Cardiac muscle cell (in vitro differentiated cells and primary cell): ENCODE measurements around the gene SLC1A2. TPM values are rescaled to one million over a fixed set of nuclear protein-coding genes. Genes with fewer than 3 reads are reported as not detected.

Experiments used
- DNase-seq, 2 donors: peaks; one replicate each; pipeline versions ENCODE4 v3.0.0 to v3.0.0-alpha.2; 2010 to 2017; ENCODE audit warnings: low read depth in 1 of 2, low spot score in 1 of 2
- H3K27ac ChIP-seq: fragments of 200-600 bp; sonication (generic); 2 replicates; pipeline ENCODE4 v1.5.1; 2016
- H3K27me3 ChIP-seq: fragments of 200-600 bp; sonication (generic); 2 replicates; pipeline ENCODE4 v1.6.0; 2016; ENCODE audit warnings: control low read depth
- H3K36me3 ChIP-seq: fragments of 200-600 bp; sonication (generic); 2 replicates; pipeline ENCODE4 v1.5.1; 2016; ENCODE audit warnings: control low read depth
- H3K4me1 ChIP-seq: fragments of 200-600 bp; sonication (generic); 2 replicates; pipeline ENCODE4 v1.8.1; 2017; ENCODE audit warnings: low read depth, mild to moderate bottlenecking, mixed run types
- H3K4me3 ChIP-seq: fragments of 200-600 bp; sonication (generic); 2 replicates; pipeline ENCODE4 v1.5.1; 2016; ENCODE audit warnings: mild to moderate bottlenecking
- H3K9me3 ChIP-seq: fragments of 200-600 bp; sonication (generic); 2 replicates; pipeline ENCODE4 v1.5.1; 2017; ENCODE audit warnings: low read depth, mild to moderate bottlenecking, control low read depth
- CTCF ChIP-seq: IDR thresholded peaks from 2 replicates; pipeline ENCODE4 v1.5.1; 2012; ENCODE audit warnings: low read depth, mild to moderate bottlenecking, low read length
- polyA plus RNA-seq: library from polyadenylated mRNA; unstranded; fragments of >200 nt; fragmentation: Nextera tagmentation; extraction: Ambion mirVana; gene quantifications from 2 replicates; pipeline ENCODE4 v1.2.1, GENCODE V29; 2016
- total RNA-seq: library from RNA; depleted of rRNA; stranded (reverse); fragments of >200 nt; gene quantifications from 2 replicates; pipeline ENCODE4 v1.2.3, GENCODE V29; 2016

Gene SLC1A2
- total and polyA plus RNA-seq, 2 experiments from 2014 or later: 0.76 to 1.3 TPM

GRCh38 chr11:35330931-35331330 lies 88.4 kb downstream of the SLC1A2 start:
- H3K36me3 ChIP-seq: no peaks in the 10 kb centered on the region
- no peaks in the 10 kb centered on the region for H3K9me3 ChIP-seq
- no peaks in the 10 kb centered on the region for H3K27me3 ChIP-seq
- no peaks in the 10 kb centered on the region for H3K4me1 ChIP-seq
- no peak overlapping the region for H3K4me3 ChIP-seq
- TF ChIP-seq CTCF: no peak
- DNase-seq: no peak
- H3K27ac ChIP-seq: no peak overlapping the region

- H3K27ac ChIP-seq: no peak overlapping the region
- no peaks in the 10 kb centered on the region for H3K27me3 ChIP-seq
- no peaks in the 10 kb centered on the region for H3K9me3 ChIP-seq
- no peak for TF ChIP-seq CTCF
- no peaks in the 10 kb centered on the region for H3K4me1 ChIP-seq
- H3K4me3 ChIP-seq: no peak overlapping the region
- DNase-seq: peak in 1 of 2 donors; percentile 41
- no peaks in the 10 kb centered on the region for H3K36me3 ChIP-seq
Measured at GRCh38 chr11:35330156-35330889, 89.0 kb downstream of the SLC1A2 start.

GRCh38 chr11:35327829-35328228 lies 91.5 kb downstream of the SLC1A2 start:
- no peak overlapping the region for H3K4me3 ChIP-seq

GRCh38 chr11:35326266-35326879 lies 93.0 kb downstream of the SLC1A2 start:
- no peaks in the 10 kb centered on the region for H3K27me3 ChIP-seq
- H3K36me3 ChIP-seq: no peaks in the 10 kb centered on the region
- TF ChIP-seq CTCF: no peak
- no peak overlapping the region for H3K27ac ChIP-seq
- H3K4me3 ChIP-seq: no peak overlapping the region
- H3K9me3 ChIP-seq: no peaks in the 10 kb centered on the region
- no peaks in the 10 kb centered on the region for H3K4me1 ChIP-seq
- no peak for DNase-seq

More at GRCh38 chr11:35327829-35328228, 91.5 kb downstream of the SLC1A2 start:
- Histone ChIP-seq H3K27ac (no peak overlapping the region), H3K27me3 (no peaks in the 10 kb centered on the region), H3K4me1 (no peaks in the 10 kb centered on the region), H3K36me3 (no peaks in the 10 kb centered on the region), H3K9me3 (no peaks in the 10 kb centered on the region)
- no peak for TF ChIP-seq CTCF
- DNase-seq: no peak

- TF ChIP-seq CTCF: no peak
- Histone ChIP-seq H3K4me3 (no peak overlapping the region), H3K4me1 (no peaks in the 10 kb centered on the region), H3K27ac (no peak overlapping the region), H3K9me3 (no peaks in the 10 kb centered on the region), H3K36me3 (no peaks in the 10 kb centered on the region), H3K27me3 (no peaks in the 10 kb centered on the region)
- no peak for DNase-seq
Measured at GRCh38 chr11:35324981-35325380, 94.4 kb downstream of the SLC1A2 start.
